HCT116 (cell line): ENCODE data around the gene HLA-DOA. TPM values are rescaled to one million over a fixed set of nuclear protein-coding genes. Genes with fewer than 3 reads are reported as not detected.

ENCODE experiments used
- ATAC-seq: fragments of 200-7000 bp; cut with Tn5 transposase; 2 replicates; pipeline ENCODE4 v1.9.1; 2020; ENCODE audit warnings: mild to moderate bottlenecking, moderate library complexity
- BruUV-seq: library from RNA; stranded (reverse); fragments of 400-500 nt; replicated peaks from 2 replicates; lab custom pipeline; 2021; lab: Mats Ljungman, UMichigan
- CTCF ChIA-PET: fragments of 300-600 bp; sonication (Branson Sonifier 250); formaldehyde crosslinking; loops from one replicate; lab custom pipeline; 2021; ENCODE audit warnings: antibody characterized with exemption; lab: Charles Lee
- POLR2A ChIA-PET: fragments of 300-600, 350-600 bp; sonication (Branson Sonifier 250); formaldehyde crosslinking; loops from one replicate; lab custom pipeline; 2021; ENCODE audit warnings: antibody characterized with exemption; lab: Charles Lee
- RAD21 ChIA-PET, 2 experiments: fragments of 300-600 bp; sonication (Branson Sonifier 250); formaldehyde crosslinking; loops; one replicate each; lab custom pipeline; 2023; ENCODE audit warnings: low total read pairs in 2 of 2; ENCODE audit not compliant: uncharacterized antibody in 2 of 2, unreplicated experiment in 2 of 2, low non-redundant PET in 1 of 2; lab: Charles Lee
- DNase-seq: peaks from one replicate; pipeline ENCODE4 v3.0.0-alpha.2; 2010; ENCODE audit warnings: low read depth, low spot score
- H2AFZ ChIP-seq: fragments of 200-600 bp; shearing (Covaris generic), sonication (generic); 2 replicates; pipeline ENCODE4 v1.6.1; 2017; ENCODE audit warnings: low read depth, mixed run types, mixed read lengths, antibody characterized with exemption, low read length; ENCODE audit not compliant: poor library complexity, severe bottlenecking
- H3K27ac ChIP-seq: 2 replicates; pipeline ENCODE4 v1.5.1; 2012; ENCODE audit warnings: low read depth, low read length
- H3K27me3 ChIP-seq: fragments of 200-600 bp; sonication (generic); 2 replicates; pipeline ENCODE4 v1.6.1; 2016; ENCODE audit warnings: mixed run types, low read length, mixed read lengths; ENCODE audit not compliant: insufficient read depth
- H3K36me3 ChIP-seq, 2 experiments: fragments of 200-500 bp in 1 of 2; fragments of 200-600 bp in 1 of 2; sonication (Bioruptor generic) in 1 of 2; sonication (generic) in 1 of 2; 2 replicates each; pipeline versions ENCODE4 v1.5.1 to v1.6.1; 2014 to 2016; ENCODE audit warnings: low read length in 2 of 2, inconsistent platforms in 1 of 2, mixed read lengths in 1 of 2, mixed run types in 1 of 2; ENCODE audit not compliant: insufficient read depth in 2 of 2, control insufficient read depth in 1 of 2
- H3K4me1 ChIP-seq, 2 experiments: fragments of 200-600 bp in 1 of 2; sonication (generic) in 1 of 2; 2 replicates each; pipeline versions ENCODE4 v1.5.1 to v1.6.1; 2012 to 2017; ENCODE audit warnings: low read length in 2 of 2, inconsistent platforms in 1 of 2, mild to moderate bottlenecking in 1 of 2, mixed read lengths in 1 of 2, mixed run types in 1 of 2, moderate library complexity in 1 of 2; ENCODE audit not compliant: insufficient read depth in 2 of 2, control insufficient read depth in 1 of 2
- H3K4me2 ChIP-seq: fragments of 200-600 bp; sonication (generic); 2 replicates; pipeline ENCODE4 v1.6.1; 2017; ENCODE audit warnings: mixed run types, low read length, mixed read lengths
- H3K4me3 ChIP-seq, 2 experiments: fragments of 200-600 bp in 1 of 2; sonication (generic) in 1 of 2; replicated peaks in 1 of 2; 2 replicates each; pipeline ENCODE4 v1.5.1; 2011 to 2016; ENCODE audit warnings: low read length in 2 of 2, control low read depth in 1 of 2, low read depth in 1 of 2, mild to moderate bottlenecking in 1 of 2, mixed read lengths in 1 of 2, mixed run types in 1 of 2
- H3K79me2 ChIP-seq: fragments of 200-600 bp; sonication (generic); 2 replicates; pipeline ENCODE4 v1.6.1; 2017; ENCODE audit warnings: mild to moderate bottlenecking, mixed run types, low read length, moderate library complexity, mixed read lengths; ENCODE audit not compliant: insufficient read depth
- H3K9ac ChIP-seq: fragments of 200-600 bp; sonication (generic); 2 replicates; pipeline ENCODE4 v1.6.1; 2016; ENCODE audit warnings: low read length, mixed read lengths
- H3K9me2 ChIP-seq: fragments of 200-600 bp; sonication (generic), shearing (Covaris generic); 2 replicates; pipeline ENCODE4 v1.6.1; 2017; ENCODE audit warnings: mixed run types, mild to moderate bottlenecking, moderate library complexity; ENCODE audit not compliant: insufficient read depth
- H3K9me3 ChIP-seq, 2 experiments: fragments of 200-500 bp in 1 of 2; fragments of 200-600 bp in 1 of 2; sonication (Bioruptor generic) in 1 of 2; sonication (generic) in 1 of 2; 2 replicates each; pipeline ENCODE4 v1.6.1; 2014 to 2017; ENCODE audit warnings: low read length in 2 of 2, mixed read lengths in 2 of 2, inconsistent platforms in 1 of 2, low read depth in 1 of 2, mild to moderate bottlenecking in 1 of 2, mixed run types in 1 of 2, moderate library complexity in 1 of 2; ENCODE audit not compliant: control insufficient read depth in 1 of 2, insufficient read depth in 1 of 2
- H4K20me1 ChIP-seq: fragments of 200-600 bp; sonication (generic), shearing (Covaris generic); 2 replicates; pipeline ENCODE4 v1.6.1; 2017; ENCODE audit warnings: mixed run types, mild to moderate bottlenecking, moderate library complexity; ENCODE audit not compliant: insufficient read depth
- CEBPB ChIP-seq: IDR thresholded peaks from 2 replicates; pipeline ENCODE4 v1.6.1; 2012; ENCODE audit warnings: low read depth
- EGR1 ChIP-seq: IDR thresholded peaks from 2 replicates; pipeline ENCODE4 v1.6.1; 2012; ENCODE audit warnings: low read depth
- EZH2 ChIP-seq: fragments of 200-600 bp; sonication (generic); IDR thresholded peaks from 2 replicates; pipeline ENCODE4 v1.6.1; 2017; ENCODE audit warnings: antibody characterized with exemption, mixed run types
- EZH2phosphoT487 ChIP-seq: fragments of 200-600 bp; IDR thresholded peaks from 2 replicates; pipeline ENCODE4 v1.6.1; 2018; ENCODE audit warnings: antibody characterized with exemption, borderline replicate concordance
- FOSL1 ChIP-seq: IDR thresholded peaks from 2 replicates; pipeline ENCODE4 v1.6.1; 2012; ENCODE audit warnings: low read depth
- JUND ChIP-seq: IDR thresholded peaks from 2 replicates; pipeline ENCODE4 v1.6.1; 2012
- POLR2AphosphoS5 ChIP-seq: IDR thresholded peaks from 2 replicates; pipeline ENCODE4 v1.6.1; 2011; ENCODE audit warnings: mild to moderate bottlenecking, low read depth, low read length, moderate library complexity
- RAD21 ChIP-seq: IDR thresholded peaks from 2 replicates; pipeline ENCODE4 v1.6.1; 2012; ENCODE audit warnings: low read depth, mild to moderate bottlenecking
- YY1 ChIP-seq: IDR thresholded peaks from 2 replicates; pipeline ENCODE4 v1.6.1; 2011; ENCODE audit warnings: low read length, low read depth, moderate library complexity, mild to moderate bottlenecking; ENCODE audit not compliant: insufficient replicate concordance; ENCODE audit errors: extremely low read depth
- ZFX ChIP-seq: fragments of 450-650 bp; IDR thresholded peaks from 2 replicates; pipeline ENCODE4 v1.6.1; 2017
- intact Hi-C: fragments of 100-400 bp; cut with micrococcal nuclease; formaldehyde crosslinking; loops from 2 replicates; pipeline ENCODE4 v1.10.0; 2022
- total RNA-seq: library from RNA; stranded (reverse); gene quantifications from one replicate; pipeline ENCODE4 v1.2.1, GENCODE V29; 2021; ENCODE audit not compliant: unreplicated experiment
- TF ChIP-seq, protein P1 (sequence below): IDR thresholded peaks from 2 replicates; pipeline ENCODE4 v1.6.1; 2012; ENCODE audit warnings: low read depth
- TF ChIP-seq, protein P2 (sequence below): IDR thresholded peaks from 2 replicates; pipeline ENCODE4 v1.6.1; 2012
- TF ChIP-seq, protein P3 (sequence below): IDR thresholded peaks from 2 replicates; pipeline ENCODE4 v1.6.1; 2011; ENCODE audit warnings: mild to moderate bottlenecking, low read length, moderate library complexity; ENCODE audit not compliant: insufficient replicate concordance; ENCODE audit errors: extremely low read depth

HLA-DOA gene
- total RNA-seq, 1 experiment from 2014 or later = 0.39 TPM

DNA sequence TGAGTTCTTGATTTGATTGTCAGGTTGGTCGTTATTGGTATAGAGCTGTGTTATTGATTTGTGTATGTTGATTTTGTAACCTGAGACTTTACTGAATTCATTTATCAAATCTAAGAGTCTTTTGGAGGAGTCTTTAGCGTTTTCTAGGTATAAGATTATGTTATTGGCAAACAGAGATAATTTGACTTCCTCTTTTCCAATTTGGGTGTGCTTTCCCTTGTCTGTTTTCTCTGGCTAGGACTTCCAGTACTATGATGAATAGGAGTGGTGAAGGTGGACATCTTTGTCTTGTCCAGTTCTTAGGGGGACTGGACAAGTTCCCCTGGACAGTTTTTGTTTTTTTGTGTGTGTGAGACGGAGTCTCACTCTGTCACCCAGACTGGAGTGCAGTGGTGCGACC lies 17.4 kb downstream of the HLA-DOA start:
- Histone ChIP-seq H3K27ac (no peak overlapping the region), H3K9ac (no peak overlapping the region), H2AFZ (no peak overlapping the region), H3K4me3 (no peak overlapping the region), H3K4me1 (no peaks in the 10 kb centered on the region), H3K9me2 (no peaks in the 10 kb centered on the region), H3K36me3 (no peaks in the 10 kb centered on the region), H4K20me1 (no peaks in the 10 kb centered on the region), H3K9me3 (no peaks in the 10 kb centered on the region), H3K4me2 (no peak overlapping the region), H3K79me2 (no peaks in the 10 kb centered on the region), H3K27me3 (no peaks in the 10 kb centered on the region)
- ChIA-PET RAD21 (no interaction called here), POLR2A (no interaction called here), CTCF (no interaction called here)
- DNase-seq (no peak), ATAC-seq (no peak)
- intact Hi-C loops = no loop called here
- no TSS peak for BruUV-seq
- TF ChIP-seq, protein P1, sequence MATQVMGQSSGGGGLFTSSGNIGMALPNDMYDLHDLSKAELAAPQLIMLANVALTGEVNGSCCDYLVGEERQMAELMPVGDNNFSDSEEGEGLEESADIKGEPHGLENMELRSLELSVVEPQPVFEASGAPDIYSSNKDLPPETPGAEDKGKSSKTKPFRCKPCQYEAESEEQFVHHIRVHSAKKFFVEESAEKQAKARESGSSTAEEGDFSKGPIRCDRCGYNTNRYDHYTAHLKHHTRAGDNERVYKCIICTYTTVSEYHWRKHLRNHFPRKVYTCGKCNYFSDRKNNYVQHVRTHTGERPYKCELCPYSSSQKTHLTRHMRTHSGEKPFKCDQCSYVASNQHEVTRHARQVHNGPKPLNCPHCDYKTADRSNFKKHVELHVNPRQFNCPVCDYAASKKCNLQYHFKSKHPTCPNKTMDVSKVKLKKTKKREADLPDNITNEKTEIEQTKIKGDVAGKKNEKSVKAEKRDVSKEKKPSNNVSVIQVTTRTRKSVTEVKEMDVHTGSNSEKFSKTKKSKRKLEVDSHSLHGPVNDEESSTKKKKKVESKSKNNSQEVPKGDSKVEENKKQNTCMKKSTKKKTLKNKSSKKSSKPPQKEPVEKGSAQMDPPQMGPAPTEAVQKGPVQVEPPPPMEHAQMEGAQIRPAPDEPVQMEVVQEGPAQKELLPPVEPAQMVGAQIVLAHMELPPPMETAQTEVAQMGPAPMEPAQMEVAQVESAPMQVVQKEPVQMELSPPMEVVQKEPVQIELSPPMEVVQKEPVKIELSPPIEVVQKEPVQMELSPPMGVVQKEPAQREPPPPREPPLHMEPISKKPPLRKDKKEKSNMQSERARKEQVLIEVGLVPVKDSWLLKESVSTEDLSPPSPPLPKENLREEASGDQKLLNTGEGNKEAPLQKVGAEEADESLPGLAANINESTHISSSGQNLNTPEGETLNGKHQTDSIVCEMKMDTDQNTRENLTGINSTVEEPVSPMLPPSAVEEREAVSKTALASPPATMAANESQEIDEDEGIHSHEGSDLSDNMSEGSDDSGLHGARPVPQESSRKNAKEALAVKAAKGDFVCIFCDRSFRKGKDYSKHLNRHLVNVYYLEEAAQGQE = no peak
- TF ChIP-seq RAD21 (no peak), FOSL1 (no peak), JUND (no peak), EZH2phosphoT487 (no peak), ZFX (no peak), POLR2AphosphoS5 (no peak), EZH2 (no peak), CEBPB (no peak), EGR1 (no peak), YY1 (no peak)
- TF ChIP-seq, protein P2, sequence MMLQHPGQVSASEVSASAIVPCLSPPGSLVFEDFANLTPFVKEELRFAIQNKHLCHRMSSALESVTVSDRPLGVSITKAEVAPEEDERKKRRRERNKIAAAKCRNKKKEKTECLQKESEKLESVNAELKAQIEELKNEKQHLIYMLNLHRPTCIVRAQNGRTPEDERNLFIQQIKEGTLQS = no peak
- TF ChIP-seq, protein P3, sequence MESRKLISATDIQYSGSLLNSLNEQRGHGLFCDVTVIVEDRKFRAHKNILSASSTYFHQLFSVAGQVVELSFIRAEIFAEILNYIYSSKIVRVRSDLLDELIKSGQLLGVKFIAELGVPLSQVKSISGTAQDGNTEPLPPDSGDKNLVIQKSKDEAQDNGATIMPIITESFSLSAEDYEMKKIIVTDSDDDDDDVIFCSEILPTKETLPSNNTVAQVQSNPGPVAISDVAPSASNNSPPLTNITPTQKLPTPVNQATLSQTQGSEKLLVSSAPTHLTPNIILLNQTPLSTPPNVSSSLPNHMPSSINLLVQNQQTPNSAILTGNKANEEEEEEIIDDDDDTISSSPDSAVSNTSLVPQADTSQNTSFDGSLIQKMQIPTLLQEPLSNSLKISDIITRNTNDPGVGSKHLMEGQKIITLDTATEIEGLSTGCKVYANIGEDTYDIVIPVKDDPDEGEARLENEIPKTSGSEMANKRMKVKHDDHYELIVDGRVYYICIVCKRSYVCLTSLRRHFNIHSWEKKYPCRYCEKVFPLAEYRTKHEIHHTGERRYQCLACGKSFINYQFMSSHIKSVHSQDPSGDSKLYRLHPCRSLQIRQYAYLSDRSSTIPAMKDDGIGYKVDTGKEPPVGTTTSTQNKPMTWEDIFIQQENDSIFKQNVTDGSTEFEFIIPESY = no peak
